Measurements from ENCODE around the gene PLD3. TPM values are rescaled to one million over a fixed set of nuclear protein-coding genes. Genes with fewer than 3 reads are reported as not detected.

PLD3 gene
- total and polyA plus RNA-seq, 2 experiments from 2014 or later = 181 to 490 TPM

DNA sequence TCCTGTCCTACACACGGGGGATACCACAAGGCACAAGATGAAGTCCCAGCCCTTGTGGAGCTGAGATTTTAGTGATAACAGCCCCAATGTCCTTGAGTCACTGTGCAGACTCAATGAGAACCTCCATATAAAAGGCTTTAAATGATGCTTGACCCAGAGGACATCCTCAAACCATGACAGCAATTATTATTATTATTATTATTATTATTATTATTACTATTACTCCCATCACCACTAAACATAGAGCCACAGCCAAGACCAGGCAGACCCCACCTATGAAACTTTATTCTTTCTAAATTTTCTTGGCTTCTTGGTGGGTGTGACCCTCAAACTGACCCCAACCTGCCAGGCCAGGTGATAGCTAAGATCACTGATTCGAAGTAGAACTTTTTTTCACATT is 11.4 kb upstream of the PLD3 start:
- Histone ChIP-seq H3K27me3 (ENCODE audit: insufficient read depth) (no peaks in the 10 kb centered on the region), H3K4me1 (ENCODE audit: insufficient read depth) (no peaks in the 10 kb centered on the region), H3K9me2 (ENCODE audit: insufficient read depth) (no peaks in the 10 kb centered on the region), H2AFZ (no peak overlapping the region), H3K27ac (ENCODE audit: low read depth) (no peak overlapping the region), H3K4me3 (no peak overlapping the region), H3K79me2 (replicated peaks; ENCODE audit: insufficient read depth) (no peaks in the 10 kb centered on the region; the same call in 1 of the 2 replicates), H3K4me2 (no peak overlapping the region), H3K36me3 (ENCODE audit: insufficient read depth) (no peaks in the 10 kb centered on the region; the same call in 1 of the 2 replicates), H4K20me1 (replicated peaks; ENCODE audit: insufficient read depth) (no peaks in the 10 kb centered on the region), H3F3A (replicated peaks; ENCODE audit: low read depth) (no peaks in the 10 kb centered on the region)
- H3K36me3 Mint-ChIP-seq (ENCODE audit: low read depth) = peaks cover 27% of the 10 kb centered on the region
- TF ChIP-seq, protein P1, sequence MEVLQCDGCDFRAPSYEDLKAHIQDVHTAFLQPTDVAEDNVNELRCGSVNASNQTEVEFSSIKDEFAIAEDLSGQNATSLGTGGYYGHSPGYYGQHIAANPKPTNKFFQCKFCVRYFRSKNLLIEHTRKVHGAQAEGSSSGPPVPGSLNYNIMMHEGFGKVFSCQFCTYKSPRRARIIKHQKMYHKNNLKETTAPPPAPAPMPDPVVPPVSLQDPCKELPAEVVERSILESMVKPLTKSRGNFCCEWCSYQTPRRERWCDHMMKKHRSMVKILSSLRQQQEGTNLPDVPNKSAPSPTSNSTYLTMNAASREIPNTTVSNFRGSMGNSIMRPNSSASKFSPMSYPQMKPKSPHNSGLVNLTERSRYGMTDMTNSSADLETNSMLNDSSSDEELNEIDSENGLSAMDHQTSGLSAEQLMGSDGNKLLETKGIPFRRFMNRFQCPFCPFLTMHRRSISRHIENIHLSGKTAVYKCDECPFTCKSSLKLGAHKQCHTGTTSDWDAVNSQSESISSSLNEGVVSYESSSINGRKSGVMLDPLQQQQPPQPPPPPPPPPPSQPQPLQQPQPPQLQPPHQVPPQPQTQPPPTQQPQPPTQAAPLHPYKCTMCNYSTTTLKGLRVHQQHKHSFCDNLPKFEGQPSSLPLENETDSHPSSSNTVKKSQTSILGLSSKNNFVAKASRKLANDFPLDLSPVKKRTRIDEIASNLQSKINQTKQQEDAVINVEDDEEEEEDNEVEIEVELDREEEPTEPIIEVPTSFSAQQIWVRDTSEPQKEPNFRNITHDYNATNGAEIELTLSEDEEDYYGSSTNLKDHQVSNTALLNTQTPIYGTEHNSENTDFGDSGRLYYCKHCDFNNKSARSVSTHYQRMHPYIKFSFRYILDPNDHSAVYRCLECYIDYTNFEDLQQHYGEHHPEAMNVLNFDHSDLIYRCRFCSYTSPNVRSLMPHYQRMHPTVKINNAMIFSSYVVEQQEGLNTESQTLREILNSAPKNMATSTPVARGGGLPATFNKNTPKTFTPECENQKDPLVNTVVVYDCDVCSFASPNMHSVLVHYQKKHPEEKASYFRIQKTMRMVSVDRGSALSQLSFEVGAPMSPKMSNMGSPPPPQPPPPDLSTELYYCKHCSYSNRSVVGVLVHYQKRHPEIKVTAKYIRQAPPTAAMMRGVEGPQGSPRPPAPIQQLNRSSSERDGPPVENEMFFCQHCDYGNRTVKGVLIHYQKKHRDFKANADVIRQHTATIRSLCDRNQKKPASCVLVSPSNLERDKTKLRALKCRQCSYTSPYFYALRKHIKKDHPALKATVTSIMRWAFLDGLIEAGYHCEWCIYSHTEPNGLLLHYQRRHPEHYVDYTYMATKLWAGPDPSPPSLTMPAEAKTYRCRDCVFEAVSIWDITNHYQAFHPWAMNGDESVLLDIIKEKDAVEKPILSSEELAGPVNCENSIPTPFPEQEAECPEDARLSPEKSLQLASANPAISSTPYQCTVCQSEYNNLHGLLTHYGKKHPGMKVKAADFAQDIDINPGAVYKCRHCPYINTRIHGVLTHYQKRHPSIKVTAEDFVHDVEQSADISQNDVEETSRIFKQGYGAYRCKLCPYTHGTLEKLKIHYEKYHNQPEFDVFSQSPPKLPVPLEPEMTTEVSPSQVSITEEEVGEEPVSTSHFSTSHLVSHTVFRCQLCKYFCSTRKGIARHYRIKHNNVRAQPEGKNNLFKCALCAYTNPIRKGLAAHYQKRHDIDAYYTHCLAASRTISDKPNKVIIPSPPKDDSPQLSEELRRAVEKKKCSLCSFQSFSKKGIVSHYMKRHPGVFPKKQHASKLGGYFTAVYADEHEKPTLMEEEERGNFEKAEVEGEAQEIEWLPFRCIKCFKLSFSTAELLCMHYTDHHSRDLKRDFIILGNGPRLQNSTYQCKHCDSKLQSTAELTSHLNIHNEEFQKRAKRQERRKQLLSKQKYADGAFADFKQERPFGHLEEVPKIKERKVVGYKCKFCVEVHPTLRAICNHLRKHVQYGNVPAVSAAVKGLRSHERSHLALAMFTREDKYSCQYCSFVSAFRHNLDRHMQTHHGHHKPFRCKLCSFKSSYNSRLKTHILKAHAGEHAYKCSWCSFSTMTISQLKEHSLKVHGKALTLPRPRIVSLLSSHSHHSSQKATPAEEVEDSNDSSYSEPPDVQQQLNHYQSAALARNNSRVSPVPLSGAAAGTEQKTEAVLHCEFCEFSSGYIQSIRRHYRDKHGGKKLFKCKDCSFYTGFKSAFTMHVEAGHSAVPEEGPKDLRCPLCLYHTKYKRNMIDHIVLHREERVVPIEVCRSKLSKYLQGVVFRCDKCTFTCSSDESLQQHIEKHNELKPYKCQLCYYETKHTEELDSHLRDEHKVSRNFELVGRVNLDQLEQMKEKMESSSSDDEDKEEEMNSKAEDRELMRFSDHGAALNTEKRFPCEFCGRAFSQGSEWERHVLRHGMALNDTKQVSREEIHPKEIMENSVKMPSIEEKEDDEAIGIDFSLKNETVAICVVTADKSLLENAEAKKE (CRISPR knock-in tag; IDR thresholded peaks at IDR 0.05) = no peak
- TF ChIP-seq EZH2phosphoT487 (IDR thresholded peaks at IDR 0.05; ENCODE audit: unreplicated experiment) = no peak
- TF ChIP-seq, protein P2, sequence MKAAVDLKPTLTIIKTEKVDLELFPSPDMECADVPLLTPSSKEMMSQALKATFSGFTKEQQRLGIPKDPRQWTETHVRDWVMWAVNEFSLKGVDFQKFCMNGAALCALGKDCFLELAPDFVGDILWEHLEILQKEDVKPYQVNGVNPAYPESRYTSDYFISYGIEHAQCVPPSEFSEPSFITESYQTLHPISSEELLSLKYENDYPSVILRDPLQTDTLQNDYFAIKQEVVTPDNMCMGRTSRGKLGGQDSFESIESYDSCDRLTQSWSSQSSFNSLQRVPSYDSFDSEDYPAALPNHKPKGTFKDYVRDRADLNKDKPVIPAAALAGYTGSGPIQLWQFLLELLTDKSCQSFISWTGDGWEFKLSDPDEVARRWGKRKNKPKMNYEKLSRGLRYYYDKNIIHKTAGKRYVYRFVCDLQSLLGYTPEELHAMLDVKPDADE (IDR thresholded peaks at IDR 0.05) = no peak
- TF ChIP-seq STAT1 (IDR thresholded peaks at IDR 0.05; ENCODE audit: unreplicated experiment) = no peak
- no peak for TF ChIP-seq POLR2AphosphoS5 (IDR thresholded peaks at IDR 0.05; ENCODE audit: low read depth)
- TF ChIP-seq ZNF114 (CRISPR knock-in tag; IDR thresholded peaks at IDR 0.05) = no peak
- TF ChIP-seq JUNB (IDR thresholded peaks at IDR 0.05; ENCODE audit: unreplicated experiment) = no peak
- no peak for TF ChIP-seq NANOG (IDR thresholded peaks at IDR 0.05; ENCODE audit: borderline replicate concordance)
- TF ChIP-seq, protein P3, sequence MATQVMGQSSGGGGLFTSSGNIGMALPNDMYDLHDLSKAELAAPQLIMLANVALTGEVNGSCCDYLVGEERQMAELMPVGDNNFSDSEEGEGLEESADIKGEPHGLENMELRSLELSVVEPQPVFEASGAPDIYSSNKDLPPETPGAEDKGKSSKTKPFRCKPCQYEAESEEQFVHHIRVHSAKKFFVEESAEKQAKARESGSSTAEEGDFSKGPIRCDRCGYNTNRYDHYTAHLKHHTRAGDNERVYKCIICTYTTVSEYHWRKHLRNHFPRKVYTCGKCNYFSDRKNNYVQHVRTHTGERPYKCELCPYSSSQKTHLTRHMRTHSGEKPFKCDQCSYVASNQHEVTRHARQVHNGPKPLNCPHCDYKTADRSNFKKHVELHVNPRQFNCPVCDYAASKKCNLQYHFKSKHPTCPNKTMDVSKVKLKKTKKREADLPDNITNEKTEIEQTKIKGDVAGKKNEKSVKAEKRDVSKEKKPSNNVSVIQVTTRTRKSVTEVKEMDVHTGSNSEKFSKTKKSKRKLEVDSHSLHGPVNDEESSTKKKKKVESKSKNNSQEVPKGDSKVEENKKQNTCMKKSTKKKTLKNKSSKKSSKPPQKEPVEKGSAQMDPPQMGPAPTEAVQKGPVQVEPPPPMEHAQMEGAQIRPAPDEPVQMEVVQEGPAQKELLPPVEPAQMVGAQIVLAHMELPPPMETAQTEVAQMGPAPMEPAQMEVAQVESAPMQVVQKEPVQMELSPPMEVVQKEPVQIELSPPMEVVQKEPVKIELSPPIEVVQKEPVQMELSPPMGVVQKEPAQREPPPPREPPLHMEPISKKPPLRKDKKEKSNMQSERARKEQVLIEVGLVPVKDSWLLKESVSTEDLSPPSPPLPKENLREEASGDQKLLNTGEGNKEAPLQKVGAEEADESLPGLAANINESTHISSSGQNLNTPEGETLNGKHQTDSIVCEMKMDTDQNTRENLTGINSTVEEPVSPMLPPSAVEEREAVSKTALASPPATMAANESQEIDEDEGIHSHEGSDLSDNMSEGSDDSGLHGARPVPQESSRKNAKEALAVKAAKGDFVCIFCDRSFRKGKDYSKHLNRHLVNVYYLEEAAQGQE (IDR thresholded peaks at IDR 0.05; ENCODE audit: unreplicated experiment) = no peak
- TF ChIP-seq, protein P4, sequence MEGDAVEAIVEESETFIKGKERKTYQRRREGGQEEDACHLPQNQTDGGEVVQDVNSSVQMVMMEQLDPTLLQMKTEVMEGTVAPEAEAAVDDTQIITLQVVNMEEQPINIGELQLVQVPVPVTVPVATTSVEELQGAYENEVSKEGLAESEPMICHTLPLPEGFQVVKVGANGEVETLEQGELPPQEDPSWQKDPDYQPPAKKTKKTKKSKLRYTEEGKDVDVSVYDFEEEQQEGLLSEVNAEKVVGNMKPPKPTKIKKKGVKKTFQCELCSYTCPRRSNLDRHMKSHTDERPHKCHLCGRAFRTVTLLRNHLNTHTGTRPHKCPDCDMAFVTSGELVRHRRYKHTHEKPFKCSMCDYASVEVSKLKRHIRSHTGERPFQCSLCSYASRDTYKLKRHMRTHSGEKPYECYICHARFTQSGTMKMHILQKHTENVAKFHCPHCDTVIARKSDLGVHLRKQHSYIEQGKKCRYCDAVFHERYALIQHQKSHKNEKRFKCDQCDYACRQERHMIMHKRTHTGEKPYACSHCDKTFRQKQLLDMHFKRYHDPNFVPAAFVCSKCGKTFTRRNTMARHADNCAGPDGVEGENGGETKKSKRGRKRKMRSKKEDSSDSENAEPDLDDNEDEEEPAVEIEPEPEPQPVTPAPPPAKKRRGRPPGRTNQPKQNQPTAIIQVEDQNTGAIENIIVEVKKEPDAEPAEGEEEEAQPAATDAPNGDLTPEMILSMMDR (conservative IDR thresholded peaks at IDR 0.05; ENCODE audit: low read depth in 2 of 2) = no peak
- TF ChIP-seq ZNF331 (CRISPR knock-in tag; IDR thresholded peaks at IDR 0.05; ENCODE audit: low read depth) = no peak
- TF ChIP-seq EZH2 (IDR thresholded peaks at IDR 0.05; ENCODE audit: low read depth, unreplicated experiment) = no peak
- TF ChIP-seq CREB1 (CRISPR knock-in tag; IDR thresholded peaks at IDR 0.05; ENCODE audit: low read depth) = no peak
- H3K27ac Mint-ChIP-seq = no peak overlapping the region
- DNase-seq (ENCODE audit: low spot score) (no peak), ATAC-seq (no peak)
- H3K4me3 Mint-ChIP-seq = no peak overlapping the region
- H3K4me1 Mint-ChIP-seq = no peaks in the 10 kb centered on the region
- H3K27me3 Mint-ChIP-seq (ENCODE audit: insufficient read depth, low read depth, poor library complexity) = no peaks in the 10 kb centered on the region
- H3K9me3 Mint-ChIP-seq = no peaks in the 10 kb centered on the region
